HG02571 (cell line): ENCODE results near the gene ADCK2.
"Not testable (repeated sequence)": the region's sequence is repeated elsewhere in the genome, so short reads cannot be mapped to it uniquely, and the experiment has no call there.

ENCODE experiments used
- ATAC-seq: cut with Tn5 transposase; IDR thresholded peaks from one replicate; pipeline ENCODE4 v1.9.1; 2021; ENCODE audit warnings: mild to moderate bottlenecking, moderate library complexity; ENCODE audit not compliant: unreplicated experiment

The ADCK2 gene

DNA sequence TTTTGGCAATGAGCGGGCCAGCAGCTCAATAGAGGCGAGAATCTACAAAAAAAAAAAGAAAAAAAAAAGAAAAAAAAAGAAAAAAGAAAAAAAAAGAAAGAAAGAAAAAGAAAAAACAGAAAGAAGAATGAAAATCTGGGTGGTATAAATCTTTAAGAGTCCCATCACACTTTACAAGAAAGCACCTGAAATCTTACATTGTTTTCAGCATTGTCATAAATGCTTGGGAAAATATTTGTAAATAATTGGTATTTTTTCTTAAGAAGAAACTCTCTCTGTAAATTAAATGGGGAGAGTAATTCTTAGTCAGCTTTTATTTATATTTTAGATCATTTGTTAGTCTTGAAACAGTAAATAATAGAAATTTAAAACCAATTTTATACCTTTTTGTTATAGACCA is 62.0 kb downstream of the ADCK2 start:
- no peak for ATAC-seq

DNA sequence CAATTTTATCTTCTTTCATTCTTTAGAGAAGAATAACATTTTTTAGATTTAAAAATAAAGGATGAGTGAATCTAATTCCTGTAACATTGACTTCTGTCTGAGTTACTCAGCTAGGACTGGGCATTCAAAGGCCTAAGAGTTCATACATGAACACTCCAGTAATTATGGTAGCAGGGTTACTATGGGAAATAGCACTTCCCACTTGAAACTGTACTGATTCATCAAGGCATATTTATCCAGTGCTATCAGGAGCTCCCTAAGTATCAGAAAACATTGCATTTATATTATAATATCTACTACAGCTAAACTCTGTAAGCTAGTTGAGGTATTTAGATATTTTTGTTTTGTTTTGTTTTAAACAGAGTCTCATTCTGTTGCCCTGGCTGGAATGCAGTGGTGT is 65.5 kb downstream of the ADCK2 start:
- no peak for ATAC-seq

DNA sequence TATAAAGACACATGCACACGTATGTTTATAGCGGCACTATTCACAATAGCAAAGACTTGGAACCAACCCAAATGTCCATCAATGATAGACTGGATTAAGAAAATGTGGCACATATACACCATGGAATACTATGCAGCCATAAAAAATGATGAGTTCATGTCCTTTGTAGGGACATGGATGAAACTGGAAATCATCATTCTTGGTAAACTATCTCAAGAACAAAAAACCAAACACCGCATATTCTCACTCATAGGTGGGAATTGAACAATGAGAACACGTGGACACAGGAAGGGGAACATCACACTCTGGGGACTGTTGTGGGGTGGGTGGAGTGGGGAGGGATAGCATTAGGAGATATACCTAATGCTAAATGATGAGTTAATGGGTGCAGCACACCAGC is 70.5 kb downstream of the ADCK2 start:
- not testable (repeated sequence) for ATAC-seq

DNA sequence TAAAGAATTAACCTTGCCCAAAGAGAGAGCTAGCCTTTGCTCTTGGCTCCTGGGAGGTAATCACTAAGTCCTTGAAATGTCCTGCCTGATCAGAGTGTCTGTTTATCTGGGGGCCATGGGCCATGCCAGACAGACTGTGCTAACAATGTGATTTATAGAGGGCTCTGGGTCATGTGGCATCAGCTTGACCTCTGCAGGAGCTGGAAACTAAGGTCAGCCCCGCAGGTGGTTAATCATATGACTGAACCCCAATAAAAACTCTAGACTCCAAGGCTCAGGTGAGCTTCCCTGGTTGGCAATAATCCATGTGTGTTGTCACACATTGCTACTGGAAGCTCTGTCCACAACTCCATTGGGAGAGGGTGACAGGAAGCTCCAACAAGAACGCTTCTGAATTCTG is 71.3 kb downstream of the ADCK2 start:
- ATAC-seq = no peak
